Activated CD4-positive, alpha-beta T cell treated with anti-CD3 and anti-CD28 coated beads for 24 hours (primary cell): ENCODE measurements around the gene CTXN3.
"Not testable (repeated sequence)": the region's sequence is repeated elsewhere in the genome, so short reads cannot be mapped to it uniquely, and the experiment has no call there.

Source experiments
- DNase-seq, 2 donors: peaks; one replicate each; pipeline ENCODE4 v3.0.0-alpha.2; 2020; ENCODE audit warnings: low read depth in 2 of 2

The CTXN3 gene

GRCh38 chr5:127650649-127651048 lies 1.8 kb downstream of the CTXN3 start:
- no peak for DNase-seq

- DNase-seq, result no peak
Observed at GRCh38 chr5:127652952-127653611, 4.2 kb downstream of the CTXN3 start.

- DNase-seq, result no peak
Observed at GRCh38 chr5:127656825-127657224, 7.9 kb downstream of the CTXN3 start.

- DNase-seq, result no peak
Observed at GRCh38 chr5:127660047-127660733, 11.3 kb downstream of the CTXN3 start.

GRCh38 chr5:127664093-127664492 lies 15.2 kb downstream of the CTXN3 start:
- DNase-seq, result no peak

- DNase-seq, result no peak
Observed at GRCh38 chr5:127665641-127666040, 16.8 kb downstream of the CTXN3 start.

GRCh38 chr5:127666043-127666716 lies 17.3 kb downstream of the CTXN3 start:
- no peak for DNase-seq

- DNase-seq, result no peak
Observed at GRCh38 chr5:127667926-127668325, 19.0 kb downstream of the CTXN3 start.

GRCh38 chr5:127671218-127671617 lies 22.3 kb downstream of the CTXN3 start:
- DNase-seq, result no peak

GRCh38 chr5:127673117-127673800 lies 24.4 kb downstream of the CTXN3 start:
- no peak for DNase-seq

GRCh38 chr5:127676951-127677350 lies 28.1 kb downstream of the CTXN3 start:
- not testable (repeated sequence) for DNase-seq

GRCh38 chr5:127679691-127680330 lies 30.9 kb downstream of the CTXN3 start:
- DNase-seq, result not testable (repeated sequence)

- no peak for DNase-seq
Observed at GRCh38 chr5:127680595-127680994, 31.7 kb downstream of the CTXN3 start.

GRCh38 chr5:127683008-127683407 lies 34.1 kb downstream of the CTXN3 start:
- DNase-seq, result no peak

GRCh38 chr5:127684726-127685467 lies 36.0 kb downstream of the CTXN3 start:
- DNase-seq, result no peak

GRCh38 chr5:127685662-127686061 lies 36.8 kb downstream of the CTXN3 start:
- no peak for DNase-seq

GRCh38 chr5:127686424-127686823 lies 37.5 kb downstream of the CTXN3 start:
- no peak for DNase-seq

- no peak for DNase-seq
Observed at GRCh38 chr5:127694518-127695171, 45.8 kb downstream of the CTXN3 start.

GRCh38 chr5:127695346-127695745 lies 46.5 kb downstream of the CTXN3 start:
- DNase-seq, result no peak

- DNase-seq, result no peak
Observed at GRCh38 chr5:127696683-127697082, 47.8 kb downstream of the CTXN3 start.
